Measurements from ENCODE around the gene CARD18. TPM values are rescaled to one million over a fixed set of nuclear protein-coding genes. Genes with fewer than 3 reads are reported as not detected.
"Not testable (repeated sequence)": the region's sequence is repeated elsewhere in the genome, so short reads cannot be mapped to it uniquely, and the experiment has no call there.

Gene CARD18
- total RNA-seq, 4 donors from 2014 or later = not detected

DNA sequence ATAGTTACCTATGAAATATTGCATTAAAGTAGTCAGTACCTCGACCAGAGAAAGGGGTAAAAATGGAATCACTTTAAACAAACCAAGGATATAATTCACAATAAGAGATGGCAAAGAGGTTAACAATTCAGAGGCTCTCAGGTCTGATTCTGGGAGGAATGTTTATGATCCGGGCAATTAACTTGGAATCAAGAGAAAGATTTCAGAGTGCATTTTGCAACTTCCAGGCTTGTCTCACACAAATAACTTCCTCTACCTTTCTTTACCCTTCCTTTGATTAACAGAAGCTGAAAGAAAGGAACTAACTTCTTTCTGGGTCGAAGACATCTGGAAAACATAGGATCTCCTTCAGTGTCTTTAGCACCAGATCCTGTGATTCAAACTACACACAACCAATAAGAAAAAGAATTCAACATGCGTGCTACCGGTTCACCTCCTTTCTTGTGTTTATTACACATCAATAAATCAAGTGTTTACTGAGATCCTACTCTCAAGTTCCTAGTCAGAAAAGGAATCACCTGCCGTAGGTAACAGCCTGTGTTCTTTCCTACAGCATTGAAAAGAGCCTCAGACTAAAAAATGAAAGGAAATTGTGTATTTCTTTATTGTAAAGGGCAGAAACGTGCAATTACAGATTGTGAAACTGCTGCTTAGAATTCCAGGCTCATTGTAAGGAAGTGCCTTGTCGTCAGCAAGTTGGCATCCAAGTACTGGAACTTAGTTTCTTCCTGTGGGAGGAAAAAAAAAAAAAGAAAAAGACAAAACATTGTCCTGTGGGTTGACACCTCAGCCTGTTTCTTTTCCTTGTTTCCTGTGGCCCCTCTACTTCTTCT lies 29.5 kb downstream of the CARD18 start:
- whole genome bisulfite sequencing, 2 donors = 57 to 69% methylated on average over 8 of the region's 8 CpGs
- H3K27ac ChIP-seq = no peak overlapping the region
- H3K4me1 ChIP-seq = no peaks in the 10 kb centered on the region
- no peak overlapping the region for H3K4me3 ChIP-seq (replicated peaks in 1 of 3)
- no peak for DNase-seq
- H3K27me3 ChIP-seq = no peaks in the 10 kb centered on the region
- no peaks in the 10 kb centered on the region for H3K9me3 ChIP-seq
- no peaks in the 10 kb centered on the region for H3K36me3 ChIP-seq
- TF ChIP-seq POLR2A (IDR thresholded peaks at IDR 0.05) = no peak
- TF ChIP-seq, protein P1, sequence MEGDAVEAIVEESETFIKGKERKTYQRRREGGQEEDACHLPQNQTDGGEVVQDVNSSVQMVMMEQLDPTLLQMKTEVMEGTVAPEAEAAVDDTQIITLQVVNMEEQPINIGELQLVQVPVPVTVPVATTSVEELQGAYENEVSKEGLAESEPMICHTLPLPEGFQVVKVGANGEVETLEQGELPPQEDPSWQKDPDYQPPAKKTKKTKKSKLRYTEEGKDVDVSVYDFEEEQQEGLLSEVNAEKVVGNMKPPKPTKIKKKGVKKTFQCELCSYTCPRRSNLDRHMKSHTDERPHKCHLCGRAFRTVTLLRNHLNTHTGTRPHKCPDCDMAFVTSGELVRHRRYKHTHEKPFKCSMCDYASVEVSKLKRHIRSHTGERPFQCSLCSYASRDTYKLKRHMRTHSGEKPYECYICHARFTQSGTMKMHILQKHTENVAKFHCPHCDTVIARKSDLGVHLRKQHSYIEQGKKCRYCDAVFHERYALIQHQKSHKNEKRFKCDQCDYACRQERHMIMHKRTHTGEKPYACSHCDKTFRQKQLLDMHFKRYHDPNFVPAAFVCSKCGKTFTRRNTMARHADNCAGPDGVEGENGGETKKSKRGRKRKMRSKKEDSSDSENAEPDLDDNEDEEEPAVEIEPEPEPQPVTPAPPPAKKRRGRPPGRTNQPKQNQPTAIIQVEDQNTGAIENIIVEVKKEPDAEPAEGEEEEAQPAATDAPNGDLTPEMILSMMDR (IDR thresholded peaks at IDR 0.05) = no peak
- intact Hi-C loops (cut with DNase I) = no loop called here

DNA sequence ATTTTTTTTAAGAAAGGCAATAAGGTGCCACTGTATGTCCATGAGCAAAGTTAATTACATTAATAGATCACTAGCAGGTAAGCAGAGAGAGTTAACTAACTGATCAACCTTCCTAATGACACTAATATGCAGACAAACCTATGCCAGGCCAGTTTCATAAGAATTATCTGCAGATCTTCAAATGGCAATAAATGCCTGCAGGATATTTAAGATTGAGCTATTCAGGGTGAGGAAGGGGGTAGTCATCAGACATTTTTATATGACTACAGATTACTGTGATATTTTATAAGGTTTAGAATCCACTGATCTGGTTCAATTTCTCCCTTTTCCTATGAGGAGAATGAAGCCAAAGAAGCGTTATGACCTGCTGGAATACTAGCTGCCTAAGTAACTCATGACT lies 30.2 kb downstream of the CARD18 start:
- no peak for TF ChIP-seq POLR2A (IDR thresholded peaks at IDR 0.05)
- TF ChIP-seq, protein P1 (IDR thresholded peaks at IDR 0.05) = no peak
- Histone ChIP-seq H3K27ac (no peak overlapping the region), H3K36me3 (no peaks in the 10 kb centered on the region), H3K4me1 (no peaks in the 10 kb centered on the region), H3K9me3 (no peaks in the 10 kb centered on the region), H3K27me3 (no peaks in the 10 kb centered on the region), H3K4me3 (replicated peaks in 1 of 3) (no peak overlapping the region)
- no peak for DNase-seq
- 84 to 97% methylated on average over 1 of the region's 1 CpG for WGBS, 2 donors
- intact Hi-C loops (cut with DNase I) = no loop called here

DNA sequence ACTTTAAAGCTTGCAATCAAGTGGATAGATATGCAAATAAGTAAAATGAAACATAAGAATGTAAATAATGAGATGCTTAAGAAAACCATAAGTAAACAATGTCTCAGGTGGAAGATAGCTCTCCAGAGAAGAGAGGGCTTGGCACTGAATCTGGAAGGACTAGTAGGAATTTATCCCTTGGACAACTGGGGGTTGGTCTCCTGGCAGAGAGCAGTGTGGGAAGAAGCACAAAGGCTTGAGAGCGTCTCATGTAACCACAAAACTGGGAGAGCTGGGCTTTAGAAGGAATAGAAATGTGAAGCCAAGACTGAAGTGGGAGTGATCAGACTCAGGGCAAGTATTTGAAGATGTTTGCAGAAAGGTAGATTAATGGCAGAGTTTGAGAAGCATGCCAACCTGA lies 31.3 kb downstream of the CARD18 start:
- Histone ChIP-seq H3K36me3 (no peaks in the 10 kb centered on the region), H3K9me3 (no peaks in the 10 kb centered on the region), H3K27me3 (no peaks in the 10 kb centered on the region), H3K4me1 (no peaks in the 10 kb centered on the region), H3K27ac (no peak overlapping the region), H3K4me3 (replicated peaks in 1 of 3) (no peak overlapping the region)
- no peak for DNase-seq
- TF ChIP-seq, protein P1 (IDR thresholded peaks at IDR 0.05) = no peak
- no peak for TF ChIP-seq POLR2A (IDR thresholded peaks at IDR 0.05)
- intact Hi-C loops (cut with DNase I) = no loop called here
- 34 to 54% methylated on average over 1 of the region's 1 CpG for WGBS, 2 donors

DNA sequence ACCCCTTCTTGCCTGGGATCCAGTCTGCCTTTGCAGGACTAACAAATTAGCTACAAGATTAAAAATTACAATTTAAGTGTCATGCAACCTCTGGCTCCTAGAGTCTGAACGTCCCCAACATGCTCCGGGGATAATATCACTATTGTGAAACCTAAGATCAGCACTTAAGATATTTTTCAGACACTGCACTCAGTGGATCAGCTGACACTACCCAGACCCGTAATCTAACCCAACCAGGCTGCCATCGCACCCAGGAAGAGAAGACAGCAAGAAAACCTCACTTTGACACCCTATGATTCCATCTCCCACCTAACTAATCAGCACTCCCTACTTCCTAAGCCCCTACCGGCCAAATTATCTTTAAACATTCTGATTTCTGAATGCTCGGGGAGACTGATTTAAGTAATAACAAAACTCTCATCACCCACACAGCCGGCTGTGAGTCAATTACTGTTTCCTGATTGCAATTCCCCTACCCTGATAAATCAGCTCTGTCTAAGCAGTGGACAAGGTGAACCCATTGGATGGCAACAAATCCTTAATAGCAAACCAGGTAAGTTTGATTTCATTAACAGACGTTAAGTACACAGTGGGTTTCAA lies 32.2 kb downstream of the CARD18 start:
- H3K4me3 ChIP-seq (replicated peaks in 1 of 3); H3K9me3 ChIP-seq: not testable (repeated sequence)

DNA sequence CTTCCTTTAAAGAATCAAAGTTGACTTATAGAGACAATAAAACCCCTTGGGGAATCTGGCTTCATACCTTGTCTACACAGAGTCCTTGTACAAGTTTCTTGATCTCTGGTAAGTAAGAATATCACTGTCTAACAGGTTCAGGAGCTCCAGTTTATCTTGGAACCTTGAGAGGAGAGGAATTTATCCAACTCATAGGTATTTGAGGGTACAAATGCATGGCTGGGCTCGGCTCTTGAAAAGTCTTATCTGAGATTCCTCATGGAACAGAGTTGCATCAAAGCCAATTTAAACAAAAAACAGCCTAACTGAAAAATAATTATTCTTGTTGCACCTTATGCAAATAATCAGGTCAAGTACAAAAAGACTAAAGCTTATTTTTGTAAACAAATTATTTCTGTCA lies 33.4 kb downstream of the CARD18 start:
- no peak for DNase-seq
- WGBS, 2 donors = 34 to 57% methylated on average over 1 of the region's 1 CpG
- Histone ChIP-seq H3K4me1 (no peaks in the 10 kb centered on the region), H3K4me3 (replicated peaks in 1 of 3) (no peak overlapping the region), H3K36me3 (no peaks in the 10 kb centered on the region), H3K27me3 (no peaks in the 10 kb centered on the region), H3K27ac (no peak overlapping the region), H3K9me3 (no peaks in the 10 kb centered on the region)
- intact Hi-C loops (cut with DNase I) = no loop called here
- TF ChIP-seq POLR2A (IDR thresholded peaks at IDR 0.05) = no peak
- TF ChIP-seq, protein P1 (IDR thresholded peaks at IDR 0.05) = no peak

More for the DNA sequence above, 32.2 kb downstream of the CARD18 start:
- intact Hi-C loops (cut with DNase I); H3K36me3 ChIP-seq; H3K27ac ChIP-seq; DNase-seq; H3K4me1 ChIP-seq; H3K27me3 ChIP-seq: not testable (repeated sequence)
- WGBS, 2 donors = 87 to 88% methylated on average over 8 of the region's 8 CpGs
